Stimulated activated naive CD4-positive, alpha-beta T cell treated with Interleukin-2 at 50 U/mL for 16 hours (primary cell): ENCODE results near the gene SCYL3.
"Not testable (repeated sequence)": the region's sequence is repeated elsewhere in the genome, so short reads cannot be mapped to it uniquely, and the experiment has no call there.

ENCODE experiments used
- DNase-seq: peaks from one replicate; lab custom pipeline; 2025; lab: John Stamatoyannopoulos, UW

Gene SCYL3

GRCh38 chr1:169871988-169872387, 21.7 kb downstream of the SCYL3 start:
- not testable (repeated sequence) for DNase-seq

GRCh38 chr1:169869426-169869825, 24.3 kb downstream of the SCYL3 start:
- no peak for DNase-seq

DNA sequence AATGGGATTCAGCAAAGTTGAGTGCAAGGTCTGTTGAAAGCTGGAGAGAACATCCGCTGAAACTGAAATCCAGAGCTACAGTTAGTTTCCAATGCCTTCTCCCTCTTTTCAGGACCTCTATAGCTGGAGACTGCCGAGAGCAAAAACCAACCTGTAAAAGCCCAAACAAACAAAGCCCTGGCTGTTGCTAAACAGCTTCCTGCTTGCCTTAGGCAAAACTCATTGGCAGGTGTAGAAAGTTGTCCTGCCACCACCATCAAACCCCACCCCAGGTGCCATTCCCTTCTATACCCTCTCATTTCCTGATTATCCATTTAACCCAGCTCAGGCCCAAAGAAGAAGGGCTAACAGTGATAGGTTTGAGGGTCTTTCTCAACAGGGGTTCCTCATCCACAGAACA, 24.7 kb downstream of the SCYL3 start:
- no peak for DNase-seq

GRCh38 chr1:169867012-169867675, 26.6 kb downstream of the SCYL3 start:
- DNase-seq, result no peak

DNA sequence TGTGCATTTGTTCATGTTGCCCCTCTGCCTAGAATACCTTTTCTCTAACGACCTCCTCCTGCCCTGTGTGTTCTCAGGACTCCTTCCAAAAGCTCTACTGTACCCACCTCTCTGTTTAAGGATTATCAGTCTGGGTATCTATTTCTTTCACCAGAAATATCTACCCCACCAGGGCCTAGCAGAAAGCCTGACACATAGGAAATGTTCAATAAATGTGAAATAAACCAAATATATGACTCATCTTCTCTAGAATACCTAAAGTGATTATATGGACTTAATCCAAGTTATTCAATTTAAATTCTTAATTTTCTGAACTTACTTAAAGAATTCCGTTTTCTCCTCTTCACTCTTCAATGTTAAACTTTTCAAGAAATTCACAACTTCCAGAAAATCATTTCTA, 27.1 kb downstream of the SCYL3 start:
- DNase-seq, result no peak

DNA sequence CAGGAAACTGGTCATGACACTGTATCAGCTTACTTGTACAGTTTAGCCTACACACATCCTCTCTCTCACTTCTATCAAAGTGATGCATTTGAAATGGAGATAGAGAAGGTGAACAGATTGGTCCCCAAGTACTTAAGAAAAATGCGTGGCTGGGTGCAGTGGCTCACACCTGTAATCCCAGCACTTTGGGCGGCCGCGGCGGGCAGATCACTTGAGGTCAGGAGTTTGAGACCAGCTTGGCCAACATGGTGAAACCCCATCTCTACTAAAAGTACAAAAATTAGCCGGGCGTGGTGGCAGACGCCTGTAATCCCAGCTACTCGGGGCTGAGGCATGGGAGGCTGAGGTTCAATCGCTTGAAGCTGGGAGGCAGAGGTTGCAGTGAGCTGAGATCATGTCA, 29.2 kb downstream of the SCYL3 start:
- not testable (repeated sequence) for DNase-seq

DNA sequence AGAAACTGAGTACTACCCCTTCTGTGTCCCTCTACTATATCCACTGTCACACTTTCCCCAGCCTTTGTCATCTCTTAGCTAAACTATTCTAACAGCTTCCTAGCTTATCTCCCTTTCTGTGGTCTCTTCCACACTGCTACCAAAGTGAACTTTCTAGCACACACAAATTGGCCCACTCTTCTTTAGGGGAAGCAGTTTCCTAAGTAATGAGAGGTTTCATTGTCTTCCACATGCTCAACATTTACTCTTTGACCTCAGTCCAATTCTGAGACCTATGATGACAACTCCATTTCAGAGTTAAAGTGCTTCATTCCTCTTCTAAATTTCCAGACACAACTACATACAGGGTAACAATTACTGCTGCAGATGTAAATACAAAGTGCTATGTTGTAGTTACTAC, 32.9 kb downstream of the SCYL3 start:
- DNase-seq, result no peak

DNA sequence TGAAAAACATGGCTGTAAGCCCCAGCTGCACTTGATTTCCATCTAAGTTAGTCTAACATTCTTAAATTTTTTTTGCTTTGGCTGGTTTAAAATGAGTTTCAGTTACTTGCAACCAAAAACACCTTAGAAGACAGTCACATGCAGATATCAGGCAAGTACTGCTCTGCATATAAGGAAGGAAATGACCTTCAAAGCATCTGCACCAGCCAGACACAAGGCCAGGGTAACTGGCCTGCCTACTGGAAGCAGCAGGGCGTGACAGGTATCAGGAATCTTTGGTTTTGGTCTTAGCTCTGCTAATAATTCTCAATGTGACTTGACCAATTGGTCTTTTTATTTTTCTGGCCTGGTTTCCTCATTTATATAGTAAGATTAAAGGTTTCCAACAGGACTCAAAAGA, 33.5 kb downstream of the SCYL3 start:
- DNase-seq, result no peak

DNA sequence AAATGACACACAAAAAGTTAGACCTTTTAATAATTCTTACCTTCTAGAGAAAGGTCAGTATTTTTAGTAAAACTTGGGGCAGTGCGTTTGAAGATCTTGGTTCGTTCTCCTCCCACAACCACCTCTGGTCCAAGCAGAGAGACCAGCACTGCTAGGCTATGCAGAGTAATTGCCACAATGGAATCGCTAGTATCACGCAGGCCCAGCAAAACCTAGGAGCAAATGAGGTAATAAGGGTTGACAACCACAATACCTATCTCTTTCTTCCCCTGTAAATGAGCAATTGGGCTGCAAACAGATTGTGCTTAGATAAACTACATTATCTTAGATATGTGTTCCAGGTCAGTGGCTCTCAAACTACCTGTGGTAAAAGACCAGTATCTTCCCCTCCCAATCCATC, 34.7 kb downstream of the SCYL3 start:
- DNase-seq, result no peak

DNA sequence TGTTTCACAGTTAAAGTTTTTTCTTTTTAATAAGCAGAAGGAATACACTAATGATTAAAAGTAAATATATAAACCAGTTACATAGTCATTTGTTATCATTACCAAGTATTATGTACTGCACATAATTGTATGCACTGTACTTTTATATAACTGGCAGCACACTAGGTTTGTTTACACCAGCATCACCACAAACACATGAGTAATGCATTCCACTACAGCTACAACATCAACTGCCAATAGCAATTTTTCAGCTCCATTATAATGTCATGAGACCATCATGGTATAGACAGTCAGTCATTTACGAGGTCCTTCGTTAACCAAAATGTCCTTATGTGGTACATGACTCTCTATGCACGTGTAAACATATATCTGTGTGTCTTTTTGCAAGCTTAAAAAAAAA, 35.2 kb downstream of the SCYL3 start:
- DNase-seq, result no peak

- no peak for DNase-seq
These were observed 40.4 kb downstream of the SCYL3 start for GRCh38 chr1:169853341-169853740.

- DNase-seq, result no peak
These were observed 44.2 kb downstream of the SCYL3 start for GRCh38 chr1:169849346-169850022.

GRCh38 chr1:169848456-169848855, 45.2 kb downstream of the SCYL3 start:
- DNase-seq, result no peak

GRCh38 chr1:169844941-169845608, 48.6 kb downstream of the SCYL3 start:
- no peak for DNase-seq

DNA sequence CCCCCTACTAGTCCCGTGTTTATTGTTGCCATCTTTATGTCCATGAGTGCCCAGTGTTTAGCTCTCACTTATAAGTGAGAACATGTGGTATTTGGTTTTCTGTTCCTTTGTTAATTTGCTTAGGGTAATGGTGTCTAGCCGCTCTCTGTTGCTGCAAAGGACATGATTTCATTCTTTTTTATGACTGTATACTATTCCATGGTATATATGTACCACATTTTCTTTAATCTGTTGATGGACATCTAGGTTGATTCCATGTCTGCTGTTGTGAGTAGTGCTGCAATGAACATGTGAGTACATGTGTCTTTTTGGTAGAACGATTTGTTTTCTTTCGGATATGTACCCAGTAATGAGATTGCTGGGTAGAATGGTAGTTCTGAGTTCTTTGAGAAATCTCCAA, 54.8 kb downstream of the SCYL3 start:
- DNase-seq, result no peak

DNA sequence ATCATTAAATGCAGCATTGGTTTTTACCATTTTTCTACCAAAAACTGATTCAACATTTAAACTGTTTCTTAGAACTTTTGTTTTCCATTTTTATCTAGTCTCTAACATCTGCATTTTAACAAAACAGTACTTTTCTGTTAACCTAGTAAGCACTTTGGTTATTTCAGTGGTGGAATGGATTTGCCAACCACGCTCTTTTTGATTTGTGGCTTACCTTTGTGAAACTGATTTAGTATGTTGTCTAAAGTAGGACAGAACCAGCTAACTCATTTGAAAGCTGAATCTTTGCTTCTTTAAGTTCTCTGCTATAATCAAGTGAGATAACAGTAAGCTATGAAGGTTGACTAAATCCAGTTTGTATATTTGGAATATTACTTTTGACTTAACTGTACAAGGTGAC, 57.5 kb downstream of the SCYL3 start:
- no peak for DNase-seq

DNA sequence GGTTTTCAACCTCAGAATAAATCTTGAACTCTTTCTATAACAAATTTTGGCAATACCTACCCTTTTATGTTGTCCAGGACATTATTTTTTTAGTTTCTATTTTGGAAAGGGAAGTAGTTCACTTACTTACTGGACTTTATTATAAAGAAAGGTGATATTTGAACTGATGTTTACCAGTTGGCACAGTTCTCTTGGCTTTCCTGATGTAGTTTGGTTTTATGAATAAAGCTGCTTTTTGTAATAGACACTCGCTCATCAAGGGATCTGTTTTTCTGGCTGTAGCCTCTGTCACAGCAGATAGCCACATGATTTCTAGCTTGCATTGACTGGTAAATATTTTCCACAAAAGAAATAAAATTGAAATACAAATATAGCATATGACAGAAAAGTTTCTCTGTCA, 58.0 kb downstream of the SCYL3 start:
- no peak for DNase-seq

DNA sequence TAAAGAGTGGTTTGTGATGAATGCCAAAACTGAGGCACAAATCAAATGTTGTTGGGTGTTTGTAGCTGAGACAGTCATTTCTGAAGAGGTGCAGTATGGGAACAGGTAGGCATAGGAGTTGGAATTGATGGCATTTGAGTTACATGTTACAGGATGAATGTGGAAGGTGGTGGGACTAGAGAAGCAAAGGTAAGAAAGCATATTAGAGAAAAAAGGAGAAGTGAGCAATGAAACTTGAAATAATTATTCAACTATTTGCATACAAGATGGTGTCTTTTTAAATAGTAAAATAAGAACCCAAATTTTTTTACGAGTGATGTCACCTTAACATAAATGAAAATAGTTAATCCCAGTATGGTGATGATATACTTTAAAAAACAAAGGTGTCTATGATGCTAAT, 58.8 kb downstream of the SCYL3 start:
- DNase-seq, result no peak

DNA sequence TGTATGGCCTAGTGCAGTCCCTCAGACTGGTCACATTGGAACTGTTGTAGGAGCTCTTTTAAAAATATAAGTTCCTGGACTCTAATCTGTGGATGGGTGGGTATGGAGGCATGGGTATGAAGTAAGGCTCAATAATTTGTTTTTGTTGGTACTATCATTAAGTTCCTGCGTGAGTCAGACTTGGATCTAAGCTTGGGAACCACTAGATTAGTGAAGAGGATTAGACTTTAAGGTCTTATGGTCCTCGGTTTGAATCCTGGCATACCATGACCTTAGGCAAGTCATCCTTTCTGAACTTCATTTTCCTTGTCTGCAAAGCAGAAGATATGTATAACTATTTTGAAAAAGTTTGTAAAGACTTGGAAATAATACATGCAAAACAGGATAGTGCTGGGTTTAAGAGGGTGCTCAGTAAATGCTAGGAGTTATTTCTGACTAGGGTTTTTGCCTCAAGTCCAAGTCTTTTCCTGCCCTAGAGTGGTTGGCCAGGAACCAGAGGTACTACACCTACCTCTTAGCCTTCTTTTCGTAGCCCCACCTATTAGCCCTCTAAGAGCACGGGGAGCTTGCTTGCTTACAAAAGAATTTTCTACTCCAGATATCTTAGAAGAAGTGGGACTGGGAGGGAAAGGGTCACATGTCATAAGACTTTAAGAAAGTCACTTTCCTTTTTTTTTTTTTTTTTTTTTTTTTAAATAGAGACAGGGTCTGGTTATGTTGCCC, 60.4 kb downstream of the SCYL3 start:
- DNase-seq, result no peak

DNA sequence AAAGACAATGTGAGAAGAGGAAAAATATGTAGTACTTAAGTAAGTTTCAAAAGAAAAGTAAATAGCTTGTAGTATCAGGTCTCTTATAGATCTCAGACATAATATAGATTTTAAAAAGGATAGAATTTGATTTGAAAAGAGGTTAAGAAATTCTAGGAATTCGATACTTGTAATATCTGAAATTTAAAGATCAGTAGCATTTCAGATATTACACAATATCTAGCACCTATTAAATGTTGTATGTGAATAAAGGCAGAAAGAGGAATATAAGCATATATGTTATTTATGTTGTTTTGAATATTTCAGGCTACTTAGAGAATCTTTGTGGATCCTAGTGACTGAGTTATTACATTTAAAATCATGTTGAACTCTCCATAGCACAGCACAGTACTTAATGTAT, 64.0 kb downstream of the SCYL3 start:
- no peak for DNase-seq

- no peak for DNase-seq
These were observed 69.5 kb downstream of the SCYL3 start for GRCh38 chr1:169824153-169824552.

DNA sequence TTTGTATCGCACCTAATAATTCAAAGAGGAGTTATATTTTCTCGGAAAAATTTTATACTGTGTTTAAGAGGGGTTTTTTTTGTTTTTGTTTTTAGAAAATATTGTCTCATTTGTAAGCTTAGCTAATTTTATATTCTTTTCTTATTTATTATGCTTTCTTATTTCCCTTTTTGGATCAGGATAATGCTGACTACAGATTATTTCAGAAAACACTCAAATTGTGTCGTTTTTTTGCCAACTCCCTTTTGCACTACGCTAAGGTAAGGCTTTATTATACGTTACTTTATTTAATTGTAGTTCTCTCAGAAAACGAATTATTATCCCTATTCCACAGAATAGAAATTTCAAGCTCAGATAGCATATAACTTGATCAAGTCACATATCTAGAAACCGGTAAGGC, 72.2 kb downstream of the SCYL3 start:
- DNase-seq, result no peak

GRCh38 chr1:169816617-169817016, 77.1 kb downstream of the SCYL3 start:
- no peak for DNase-seq
